Activated CD4-positive, alpha-beta T cell treated with anti-CD3 and anti-CD28 coated beads, Interleukin-2, Interleukin-4, amounts not matched to agents 100 ng/mL and 50 ng/mL, durations not matched to agents 16 hours and 8 hours (primary cell): ENCODE measurements around the gene RPS19BP1.
A peak's percentile ranks its signal among the peaks of the same experiment; 100 is the strongest.

Experiments
- DNase-seq: peaks from one replicate; pipeline ENCODE4 v3.0.0-alpha.2; 2020; ENCODE audit warnings: low spot score

RPS19BP1 gene

DNA sequence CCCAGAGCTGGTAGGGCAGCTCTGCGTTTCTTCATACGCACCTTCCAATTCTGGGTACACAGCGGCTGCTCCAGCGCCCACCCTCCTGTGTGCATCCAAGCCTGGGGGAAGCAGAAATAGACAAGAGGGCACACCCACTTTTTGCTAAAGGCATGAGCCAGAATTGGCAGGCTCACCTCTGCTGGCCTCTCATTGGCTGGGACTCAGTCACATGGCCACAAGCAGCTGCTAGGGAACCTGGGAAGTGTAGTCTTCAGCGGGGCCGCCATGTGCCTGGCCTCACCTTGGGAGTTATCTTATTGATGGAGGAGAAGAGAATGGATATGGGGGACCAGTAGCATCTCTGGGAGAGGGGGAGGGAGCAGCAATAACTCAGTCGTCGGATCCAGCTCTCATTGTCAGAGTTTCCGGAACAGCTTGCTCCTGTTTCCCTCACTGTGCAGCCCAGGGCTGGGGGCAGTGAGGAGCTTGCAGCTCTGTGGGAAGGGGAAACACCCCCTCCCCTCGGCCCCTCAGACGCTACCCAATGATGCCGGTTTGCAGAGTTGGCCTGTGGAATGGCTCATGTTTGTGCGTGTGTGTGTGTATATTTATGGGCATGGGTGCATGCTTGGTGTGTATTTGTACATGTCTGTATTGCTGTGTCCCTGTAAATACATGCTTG, 42.3 kb downstream of the RPS19BP1 start:
- DNase-seq, result peak; percentile 86

DNA sequence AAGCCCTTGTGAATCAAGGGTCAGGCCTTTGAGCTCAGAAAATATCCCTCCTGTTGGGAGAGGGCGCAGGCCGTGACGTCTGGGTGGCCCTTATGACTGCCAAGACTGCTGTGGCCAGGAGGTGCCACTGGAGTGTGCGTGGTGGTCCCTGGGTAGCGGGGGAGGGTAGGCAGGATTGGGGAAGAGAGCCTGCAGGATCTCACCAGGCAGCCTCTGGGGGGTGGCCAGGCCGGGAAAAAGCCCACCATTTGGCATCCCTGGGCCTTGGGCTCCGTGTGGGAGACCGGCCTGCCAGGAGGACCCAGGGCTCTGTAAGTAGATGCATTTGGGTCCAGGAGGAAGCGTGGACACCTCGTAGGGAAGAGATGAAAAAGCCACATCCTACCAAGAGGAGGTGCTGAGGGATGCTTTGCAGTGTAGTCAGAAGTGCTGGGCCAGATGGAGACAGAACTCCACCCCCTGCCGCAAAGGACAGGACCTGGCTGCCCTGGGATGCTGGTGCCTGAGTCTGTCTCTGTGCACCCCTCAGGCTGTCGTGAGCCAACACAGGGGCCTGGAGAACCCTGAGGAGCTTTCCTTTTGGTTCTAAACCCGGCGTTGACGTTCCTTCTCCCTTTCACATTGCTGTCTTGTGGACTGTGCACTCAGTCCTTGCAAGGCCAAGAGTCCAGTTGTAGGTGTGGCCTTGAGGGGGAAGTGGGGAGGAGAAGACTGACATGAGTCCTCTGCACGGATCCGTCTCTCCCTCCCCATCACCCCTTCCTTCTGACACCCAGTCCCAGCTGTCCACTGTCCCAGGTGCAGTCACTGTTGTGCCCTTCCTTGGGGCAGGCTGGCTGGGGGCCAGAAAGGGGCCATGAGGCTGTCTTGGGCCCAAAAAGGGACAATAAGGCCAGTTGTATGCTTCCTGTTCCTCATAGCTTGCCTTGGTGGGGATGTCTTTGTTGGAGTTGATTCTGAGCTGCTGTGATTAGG, 43.2 kb downstream of the RPS19BP1 start:
- no peak for DNase-seq

DNA sequence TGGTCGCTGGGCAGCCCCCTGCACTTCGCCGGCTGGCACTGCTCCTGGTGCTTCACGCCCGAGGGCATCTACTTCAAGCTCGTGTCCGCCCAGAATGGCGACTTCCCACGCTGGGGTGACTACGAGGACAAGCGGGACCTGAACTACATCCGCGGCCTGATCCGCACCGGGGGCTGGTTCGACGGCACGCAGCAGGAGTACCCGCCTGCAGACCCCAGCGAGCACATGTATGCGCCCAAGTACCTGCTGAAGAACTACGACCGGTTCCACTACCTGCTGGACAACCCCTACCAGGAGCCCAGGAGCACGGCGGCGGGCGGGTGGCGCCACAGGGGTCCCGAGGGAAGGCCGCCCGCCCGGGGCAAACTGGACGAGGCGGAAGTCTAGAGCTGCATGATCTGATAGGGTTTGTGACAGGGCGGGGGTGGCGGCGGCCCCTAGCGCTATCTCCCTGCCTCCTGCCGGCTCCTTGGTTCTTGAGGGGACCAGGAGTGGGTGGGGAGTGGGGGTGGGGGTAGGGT, 43.9 kb downstream of the RPS19BP1 start:
- no peak for DNase-seq

DNA sequence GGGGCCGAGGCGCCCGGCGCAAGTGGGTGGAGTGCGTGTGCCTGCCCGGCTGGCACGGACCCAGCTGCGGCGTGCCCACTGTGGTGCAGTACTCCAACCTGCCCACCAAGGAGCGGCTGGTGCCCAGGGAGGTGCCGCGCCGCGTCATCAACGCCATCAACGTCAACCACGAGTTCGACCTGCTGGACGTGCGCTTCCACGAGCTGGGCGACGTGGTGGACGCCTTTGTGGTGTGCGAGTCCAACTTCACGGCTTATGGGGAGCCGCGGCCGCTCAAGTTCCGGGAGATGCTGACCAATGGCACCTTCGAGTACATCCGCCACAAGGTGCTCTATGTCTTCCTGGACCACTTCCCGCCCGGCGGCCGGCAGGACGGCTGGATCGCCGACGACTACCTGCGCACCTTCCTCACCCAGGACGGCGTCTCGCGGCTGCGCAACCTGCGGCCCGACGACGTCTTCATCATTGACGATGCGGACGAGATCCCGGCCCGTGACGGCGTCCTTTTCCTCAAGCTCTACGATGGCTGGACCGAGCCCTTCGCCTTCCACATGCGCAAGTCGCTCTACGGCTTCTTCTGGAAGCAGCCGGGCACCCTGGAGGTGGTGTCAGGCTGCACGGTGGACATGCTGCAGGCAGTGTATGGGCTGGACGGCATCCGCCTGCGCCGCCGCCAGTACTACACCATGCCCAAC, 44.6 kb downstream of the RPS19BP1 start:
- DNase-seq, result no peak

DNA sequence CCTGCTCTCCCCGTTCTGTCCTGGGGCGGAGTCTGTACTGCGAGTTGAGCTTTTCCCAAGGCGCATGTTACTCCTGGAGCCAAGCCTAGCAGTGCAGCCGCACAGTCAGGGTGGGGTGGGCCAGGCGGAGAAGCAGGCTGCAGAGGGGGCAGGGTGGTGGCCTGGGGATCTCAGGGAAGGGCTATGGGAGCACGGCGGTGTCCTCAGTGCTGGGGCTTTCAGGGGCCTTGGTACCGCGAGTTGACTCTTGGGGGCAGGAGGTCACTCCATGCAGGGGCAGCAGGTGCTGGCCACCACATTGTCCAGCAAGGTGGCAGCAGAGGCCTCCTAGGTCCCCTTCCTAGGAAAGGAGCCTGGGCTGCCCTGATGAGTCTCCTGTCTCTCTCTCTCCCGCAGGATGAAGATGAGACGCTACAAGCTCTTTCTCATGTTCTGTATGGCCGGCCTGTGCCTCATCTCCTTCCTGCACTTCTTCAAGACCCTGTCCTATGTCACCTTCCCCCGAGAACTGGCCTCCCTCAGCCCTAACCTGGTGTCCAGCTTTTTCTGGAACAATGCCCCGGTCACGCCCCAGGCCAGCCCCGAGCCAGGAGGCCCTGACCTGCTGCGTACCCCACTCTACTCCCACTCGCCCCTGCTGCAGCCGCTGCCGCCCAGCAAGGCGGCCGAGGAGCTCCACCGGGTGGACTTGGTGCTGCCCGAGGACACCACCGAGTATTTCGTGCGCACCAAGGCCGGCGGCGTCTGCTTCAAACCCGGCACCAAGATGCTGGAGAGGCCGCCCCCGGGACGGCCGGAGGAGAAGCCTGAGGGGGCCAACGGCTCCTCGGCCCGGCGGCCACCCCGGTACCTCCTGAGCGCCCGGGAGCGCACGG, 45.4 kb downstream of the RPS19BP1 start:
- DNase-seq, result no peak

DNA sequence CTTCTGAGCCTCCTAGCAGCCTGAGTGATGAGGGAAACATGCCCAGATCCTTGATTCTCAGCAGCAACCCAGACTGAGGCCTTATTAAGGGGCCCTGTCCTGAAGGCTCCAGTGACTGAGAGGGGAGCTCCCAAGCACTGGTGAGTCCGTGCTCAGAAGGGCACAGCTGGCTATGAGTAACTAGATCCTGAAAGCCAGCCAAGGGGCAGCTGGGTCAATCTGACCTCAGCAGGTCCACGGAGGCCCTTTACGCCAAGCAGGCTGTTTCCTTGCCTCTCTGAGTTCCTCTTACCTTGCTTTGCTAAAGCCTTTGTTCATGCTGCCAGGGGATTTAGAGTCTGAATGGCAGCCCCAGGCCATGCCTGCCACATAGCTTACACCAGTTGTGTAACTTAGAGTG, 49.8 kb downstream of the RPS19BP1 start:
- DNase-seq, result no peak

DNA sequence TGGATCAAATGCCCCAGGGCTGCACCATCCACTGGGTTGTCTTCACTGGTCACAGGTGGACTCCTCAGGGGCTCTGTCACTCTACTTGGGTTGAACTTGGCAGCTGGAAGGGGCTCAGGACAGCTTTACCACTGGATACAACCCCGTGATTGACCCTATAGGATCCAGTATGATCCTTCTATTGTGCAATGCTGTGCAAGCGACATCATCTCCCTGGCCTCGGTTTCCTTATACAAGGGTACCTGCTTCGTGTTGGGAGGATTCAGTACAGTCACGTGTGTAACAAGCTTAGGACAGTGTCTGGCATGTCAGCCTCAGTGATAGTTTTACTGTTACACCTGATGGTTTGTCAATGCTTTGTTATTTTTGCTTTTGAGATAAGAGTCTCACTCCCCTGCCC, 51.0 kb downstream of the RPS19BP1 start:
- DNase-seq, result no peak

DNA sequence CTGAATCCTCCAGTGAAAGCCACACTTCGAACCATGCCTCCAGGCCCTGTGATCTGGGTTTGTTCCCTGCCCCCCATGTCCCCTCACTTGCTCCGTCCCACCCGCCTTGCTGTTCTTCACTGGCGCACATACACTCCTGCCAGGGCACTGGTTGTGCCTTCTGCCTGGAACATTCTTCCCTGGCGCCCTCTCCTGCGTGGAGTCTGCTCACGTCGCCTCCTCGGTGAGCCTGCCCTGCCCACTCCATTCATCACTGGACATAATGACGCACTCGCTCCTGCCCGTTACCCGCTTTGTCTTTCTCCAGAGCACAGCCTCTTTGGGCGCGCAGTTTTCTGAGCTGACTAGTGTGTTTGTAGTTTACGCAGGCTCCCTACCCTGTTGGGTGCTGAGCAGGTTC, 51.5 kb downstream of the RPS19BP1 start:
- DNase-seq, result no peak

DNA sequence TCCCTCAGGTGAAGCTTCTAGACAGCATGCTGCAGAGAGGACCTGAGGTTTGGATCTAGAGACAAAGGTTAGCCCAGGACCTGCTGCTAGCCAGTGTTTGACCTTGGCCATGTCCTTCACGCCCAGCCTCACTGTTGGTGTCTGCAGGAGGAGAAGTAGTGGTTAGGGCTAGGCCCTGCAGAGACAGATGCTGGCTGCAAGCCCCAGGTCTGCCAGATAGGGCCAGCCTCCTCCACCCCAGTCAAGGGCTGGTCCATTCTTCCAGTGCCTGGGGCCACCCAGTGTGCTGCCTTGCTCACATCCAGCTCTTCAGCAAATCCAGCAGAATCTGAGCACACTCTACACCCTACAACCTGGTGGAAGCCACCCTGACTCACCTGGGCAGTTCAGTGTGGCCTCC, 52.0 kb downstream of the RPS19BP1 start:
- DNase-seq, result no peak

DNA sequence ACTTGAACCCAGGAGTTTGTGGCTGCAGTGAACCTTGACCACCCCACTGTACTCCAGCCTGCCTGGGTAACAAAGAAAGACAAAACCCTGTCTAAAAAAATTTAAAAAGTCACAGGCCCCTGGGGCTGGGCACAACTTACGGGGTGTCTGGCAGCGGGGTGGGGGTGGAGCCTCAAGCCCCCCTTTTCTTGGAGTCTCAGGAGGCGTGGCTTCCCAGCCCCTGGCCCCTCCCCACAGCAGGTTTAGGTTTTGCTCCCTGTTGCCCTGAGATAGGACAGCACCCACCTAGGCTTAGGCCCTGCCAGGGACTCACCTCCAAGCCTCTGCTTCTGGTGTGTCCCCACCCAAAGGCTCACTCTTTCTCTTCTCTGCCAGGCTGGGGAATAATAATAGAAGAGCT, 53.3 kb downstream of the RPS19BP1 start:
- no peak for DNase-seq
